Upper lobe of left lung (tissue), 4 donors: ENCODE measurements around the gene RERE.

ENCODE experiments used
- POLR2AphosphoS5 ChIP-seq, 2 donors: sonication (generic); formaldehyde crosslinking; IDR thresholded peaks; one replicate each; pipeline ENCODE4 v1.5.1; 2017; ENCODE audit warnings: antibody characterized with exemption in 2 of 2
- TF ChIP-seq, protein P1 (sequence below), 6 experiments: fragments of 450-650 bp in 4 of 6; fragments of 200-600 bp in 2 of 6; sonication (generic) in 2 of 6; IDR thresholded peaks; one replicate each; pipeline ENCODE4 v1.5.1; 2016 to 2019; ENCODE audit warnings: antibody characterized with exemption in 6 of 6

DNA sequence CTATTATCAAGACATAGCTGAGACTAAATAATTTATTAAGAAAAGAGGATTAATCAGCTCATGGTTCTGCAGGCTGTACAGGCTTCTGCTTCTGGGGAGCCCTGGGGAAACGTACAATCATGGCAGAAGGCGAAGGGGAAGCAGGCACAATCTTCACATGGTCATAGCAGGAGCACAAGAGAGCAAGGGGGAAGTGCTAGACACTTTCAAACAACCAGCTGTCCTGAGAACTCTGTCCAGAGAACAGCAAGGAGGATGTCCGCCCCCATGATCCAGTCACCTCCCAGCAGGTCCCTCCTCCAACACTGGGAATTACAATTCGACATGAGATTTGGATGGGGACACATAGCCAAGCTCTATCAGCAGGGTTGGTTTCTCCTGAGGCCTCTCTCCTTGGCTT lies 509.8 kb downstream of the RERE start:
- TF ChIP-seq, protein P1, sequence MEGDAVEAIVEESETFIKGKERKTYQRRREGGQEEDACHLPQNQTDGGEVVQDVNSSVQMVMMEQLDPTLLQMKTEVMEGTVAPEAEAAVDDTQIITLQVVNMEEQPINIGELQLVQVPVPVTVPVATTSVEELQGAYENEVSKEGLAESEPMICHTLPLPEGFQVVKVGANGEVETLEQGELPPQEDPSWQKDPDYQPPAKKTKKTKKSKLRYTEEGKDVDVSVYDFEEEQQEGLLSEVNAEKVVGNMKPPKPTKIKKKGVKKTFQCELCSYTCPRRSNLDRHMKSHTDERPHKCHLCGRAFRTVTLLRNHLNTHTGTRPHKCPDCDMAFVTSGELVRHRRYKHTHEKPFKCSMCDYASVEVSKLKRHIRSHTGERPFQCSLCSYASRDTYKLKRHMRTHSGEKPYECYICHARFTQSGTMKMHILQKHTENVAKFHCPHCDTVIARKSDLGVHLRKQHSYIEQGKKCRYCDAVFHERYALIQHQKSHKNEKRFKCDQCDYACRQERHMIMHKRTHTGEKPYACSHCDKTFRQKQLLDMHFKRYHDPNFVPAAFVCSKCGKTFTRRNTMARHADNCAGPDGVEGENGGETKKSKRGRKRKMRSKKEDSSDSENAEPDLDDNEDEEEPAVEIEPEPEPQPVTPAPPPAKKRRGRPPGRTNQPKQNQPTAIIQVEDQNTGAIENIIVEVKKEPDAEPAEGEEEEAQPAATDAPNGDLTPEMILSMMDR (IDR thresholded peaks at IDR 0.05) = no peak
- TF ChIP-seq POLR2AphosphoS5 (IDR thresholded peaks at IDR 0.05) = no peak
